ENCODE data around the gene SYT13.

The SYT13 gene

DNA sequence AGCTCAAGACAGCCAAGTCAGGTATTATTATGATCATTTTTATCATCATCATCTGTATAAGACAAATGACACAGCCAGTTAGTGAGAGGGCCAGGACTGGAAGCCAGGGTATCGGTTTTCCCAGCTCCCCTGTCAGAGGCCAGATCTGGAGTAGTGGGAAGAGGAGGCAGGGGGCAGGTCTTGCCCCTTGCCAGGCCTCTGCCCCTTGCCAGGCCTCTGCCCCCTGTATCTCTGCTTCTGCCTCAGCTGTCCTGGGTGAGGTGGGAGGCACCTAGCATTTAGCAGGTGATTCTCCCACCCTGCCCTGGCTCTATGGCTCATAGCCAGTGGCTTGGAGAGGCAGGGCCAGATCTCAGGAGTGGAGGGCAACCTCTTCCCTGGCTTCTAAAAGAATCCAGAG lies 72.4 kb downstream of the SYT13 start:
- H4K5ac ChIP-seq (ENCODE audit: low read length), result no peak overlapping the region
- no peak overlapping the region for H3K4me3 ChIP-seq (ENCODE audit: low read length)
- H2BK15ac ChIP-seq (replicated peaks; ENCODE audit: low read depth), result no peak overlapping the region
- H2BK5ac ChIP-seq (ENCODE audit: low read length), result no peak overlapping the region
- H3K4me1 ChIP-seq (ENCODE audit: control insufficient read depth, low read depth, low read length), result peaks cover 3% of the 10 kb centered on the region
- no peak overlapping the region for H2AK5ac ChIP-seq (ENCODE audit: low read length)
- H3K56ac ChIP-seq (ENCODE audit: low read length), result no peak overlapping the region
- no peak for DNase-seq
- H3K9ac ChIP-seq (ENCODE audit: low read length), result no peak overlapping the region
- no CpG with 5 or more reads among the region's 1 CpG for WGBS (ENCODE audit: extremely low coverage, insufficient coverage, low lambda C conversion rate)
- no peak overlapping the region for H4K8ac ChIP-seq (ENCODE audit: low read depth, low read length)
- H3K4ac ChIP-seq (ENCODE audit: low read depth, low read length), result no peak overlapping the region
- H3K27me3 ChIP-seq (ENCODE audit: insufficient read depth, low read length, poor library complexity), result no peaks in the 10 kb centered on the region
- no peak overlapping the region for H3K18ac ChIP-seq (ENCODE audit: low read length)
- H3K23ac ChIP-seq (ENCODE audit: low read length), result no peak overlapping the region
- H3K36me3 ChIP-seq (ENCODE audit: control insufficient read depth, insufficient read depth, low read length), result no peaks in the 10 kb centered on the region
- no peak overlapping the region for H3K4me2 ChIP-seq (ENCODE audit: low read length)
- H2BK120ac ChIP-seq (ENCODE audit: low read depth, low read length), result no peak overlapping the region
- H3K27ac ChIP-seq (ENCODE audit: low read depth, low read length), result no peak overlapping the region
- no peaks in the 10 kb centered on the region for H3K79me1 ChIP-seq (ENCODE audit: low read length)
- H3K79me2 ChIP-seq (ENCODE audit: control insufficient read depth, insufficient read depth, low read length), result no peaks in the 10 kb centered on the region

DNA sequence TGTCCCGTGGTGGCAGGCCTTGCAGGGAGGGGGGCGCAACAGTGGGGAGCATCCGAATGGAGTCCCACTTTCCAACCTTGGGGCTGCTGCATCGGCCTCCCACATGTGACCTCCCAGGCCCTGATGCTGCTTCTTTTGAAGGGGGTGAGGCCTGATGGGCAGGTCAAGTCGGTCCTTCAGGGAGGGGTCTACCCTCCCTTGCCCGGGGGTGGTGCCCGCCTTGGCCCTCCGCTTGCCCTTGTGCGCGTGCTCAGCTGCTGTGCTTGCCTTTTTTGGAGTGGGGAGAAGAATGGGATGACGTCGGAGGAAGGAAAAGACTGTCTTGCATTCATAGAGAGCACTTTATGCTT lies 72.8 kb downstream of the SYT13 start:
- Histone ChIP-seq H2BK120ac (ENCODE audit: low read depth, low read length) (no peak overlapping the region), H3K27me3 (ENCODE audit: insufficient read depth, low read length, poor library complexity) (no peaks in the 10 kb centered on the region), H3K79me2 (ENCODE audit: control insufficient read depth, insufficient read depth, low read length) (no peaks in the 10 kb centered on the region), H3K9ac (ENCODE audit: low read length) (no peak overlapping the region), H3K56ac (ENCODE audit: low read length) (no peak overlapping the region), H2BK5ac (ENCODE audit: low read length) (no peak overlapping the region), H3K18ac (ENCODE audit: low read length) (no peak overlapping the region), H2BK15ac (replicated peaks; ENCODE audit: low read depth) (no peak overlapping the region), H3K4me3 (ENCODE audit: low read length) (no peak overlapping the region), H2AK5ac (ENCODE audit: low read length) (no peak overlapping the region), H4K8ac (ENCODE audit: low read depth, low read length) (no peak overlapping the region), H3K4me1 (ENCODE audit: control insufficient read depth, low read depth, low read length) (peaks cover 3% of the 10 kb centered on the region), H3K4me2 (ENCODE audit: low read length) (no peak overlapping the region), H3K79me1 (ENCODE audit: low read length) (no peaks in the 10 kb centered on the region), H3K27ac (ENCODE audit: low read depth, low read length) (no peak overlapping the region), H3K36me3 (ENCODE audit: control insufficient read depth, insufficient read depth, low read length) (no peaks in the 10 kb centered on the region), H3K23ac (ENCODE audit: low read length) (no peak overlapping the region), H4K5ac (ENCODE audit: low read length) (no peak overlapping the region), H3K4ac (ENCODE audit: low read depth, low read length) (no peak overlapping the region)
- no CpG with 5 or more reads among the region's 12 CpGs for WGBS (ENCODE audit: extremely low coverage, insufficient coverage, low lambda C conversion rate)
- DNase-seq, result no peak

DNA sequence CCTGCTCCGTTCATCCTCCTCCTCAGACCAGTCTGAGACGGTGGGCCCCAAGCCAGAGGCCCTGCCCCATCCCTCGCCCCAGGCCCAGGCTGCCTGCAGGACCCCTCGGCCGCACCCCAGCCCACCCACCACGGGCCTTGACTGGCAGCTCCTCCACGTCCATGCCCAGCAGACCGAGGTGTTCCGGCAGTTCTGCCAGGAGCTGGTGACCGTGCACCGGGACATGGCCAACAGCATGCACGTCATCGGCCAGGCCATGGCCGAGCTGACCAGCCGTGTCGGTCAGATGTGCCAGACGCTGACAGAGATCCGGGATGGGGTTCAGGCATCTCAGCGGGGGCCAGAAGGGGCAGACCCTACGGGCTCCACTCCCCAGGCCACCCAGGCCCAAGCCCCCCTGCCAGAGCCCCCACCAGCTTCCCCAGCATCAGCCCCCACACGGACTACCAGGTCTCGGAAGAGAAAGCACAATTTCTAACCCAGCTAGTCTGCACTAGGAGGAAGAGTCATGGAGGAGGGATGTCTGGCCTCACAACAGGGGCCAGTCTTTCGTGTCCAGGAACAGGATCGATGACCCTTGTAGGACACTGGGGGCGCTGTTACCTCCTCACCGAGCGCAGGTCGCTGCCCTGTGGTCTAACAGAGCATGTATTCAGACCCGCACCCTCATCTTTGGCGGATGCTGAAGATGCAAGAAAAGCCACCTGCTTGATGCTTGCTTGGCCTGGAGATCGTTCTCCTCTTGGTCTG lies 73.4 kb downstream of the SYT13 start:
- Histone ChIP-seq H2BK15ac (replicated peaks; ENCODE audit: low read depth) (no peak overlapping the region), H2AK5ac (ENCODE audit: low read length) (no peak overlapping the region), H3K4me2 (ENCODE audit: low read length) (no peak overlapping the region), H3K23ac (ENCODE audit: low read length) (no peak overlapping the region), H4K8ac (ENCODE audit: low read depth, low read length) (no peak overlapping the region), H3K27me3 (ENCODE audit: insufficient read depth, low read length, poor library complexity) (no peaks in the 10 kb centered on the region), H2BK120ac (ENCODE audit: low read depth, low read length) (no peak overlapping the region), H3K4me3 (ENCODE audit: low read length) (no peak overlapping the region), H3K4me1 (ENCODE audit: control insufficient read depth, low read depth, low read length) (peaks cover 3% of the 10 kb centered on the region), H3K79me1 (ENCODE audit: low read length) (no peaks in the 10 kb centered on the region), H3K4ac (ENCODE audit: low read depth, low read length) (no peak overlapping the region), H3K27ac (ENCODE audit: low read depth, low read length) (no peak overlapping the region), H2BK5ac (ENCODE audit: low read length) (no peak overlapping the region), H3K56ac (ENCODE audit: low read length) (no peak overlapping the region), H4K5ac (ENCODE audit: low read length) (no peak overlapping the region), H3K18ac (ENCODE audit: low read length) (no peak overlapping the region), H3K36me3 (ENCODE audit: control insufficient read depth, insufficient read depth, low read length) (no peaks in the 10 kb centered on the region), H3K9ac (ENCODE audit: low read length) (no peak overlapping the region), H3K79me2 (ENCODE audit: control insufficient read depth, insufficient read depth, low read length) (no peaks in the 10 kb centered on the region)
- peak; percentile 59 for DNase-seq
- no CpG with 5 or more reads among the region's 31 CpGs for WGBS (ENCODE audit: extremely low coverage, insufficient coverage, low lambda C conversion rate)

DNA sequence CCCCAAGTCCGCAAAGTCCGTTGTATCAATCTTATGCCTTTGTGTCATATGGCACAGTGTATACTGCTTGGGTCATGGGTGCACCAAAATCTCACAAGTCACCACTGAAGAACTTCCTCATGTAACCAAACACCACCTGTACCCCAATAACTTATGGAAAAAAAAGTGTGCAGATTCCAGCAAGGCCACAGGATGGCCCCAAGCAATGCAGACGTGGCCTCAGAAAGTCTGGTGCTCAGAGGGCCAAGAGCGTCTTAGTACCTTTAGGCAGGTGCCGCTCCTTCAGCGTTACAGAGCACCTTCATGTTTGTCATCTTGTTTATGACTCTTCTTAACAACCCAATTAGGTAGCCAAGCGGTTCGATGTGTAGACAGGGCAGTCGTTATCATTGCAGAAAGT lies 74.4 kb downstream of the SYT13 start:
- Histone ChIP-seq H4K8ac (ENCODE audit: low read depth, low read length) (no peak overlapping the region), H3K27ac (ENCODE audit: low read depth, low read length) (no peak overlapping the region), H2BK15ac (replicated peaks; ENCODE audit: low read depth) (no peak overlapping the region), H3K79me2 (ENCODE audit: control insufficient read depth, insufficient read depth, low read length) (no peaks in the 10 kb centered on the region), H2BK120ac (ENCODE audit: low read depth, low read length) (no peak overlapping the region), H3K9ac (ENCODE audit: low read length) (no peak overlapping the region), H3K36me3 (ENCODE audit: control insufficient read depth, insufficient read depth, low read length) (no peaks in the 10 kb centered on the region), H3K4me1 (ENCODE audit: control insufficient read depth, low read depth, low read length) (peaks cover 3% of the 10 kb centered on the region), H3K4ac (ENCODE audit: low read depth, low read length) (no peak overlapping the region), H3K4me3 (ENCODE audit: low read length) (no peak overlapping the region), H3K79me1 (ENCODE audit: low read length) (no peaks in the 10 kb centered on the region), H3K4me2 (ENCODE audit: low read length) (no peak overlapping the region), H3K56ac (ENCODE audit: low read length) (no peak overlapping the region), H2BK5ac (ENCODE audit: low read length) (no peak overlapping the region), H4K5ac (ENCODE audit: low read length) (no peak overlapping the region), H3K18ac (ENCODE audit: low read length) (no peak overlapping the region), H3K27me3 (ENCODE audit: insufficient read depth, low read length, poor library complexity) (no peaks in the 10 kb centered on the region), H3K23ac (ENCODE audit: low read length) (no peak overlapping the region), H2AK5ac (ENCODE audit: low read length) (no peak overlapping the region)
- no CpG with 5 or more reads among the region's 9 CpGs for WGBS (ENCODE audit: extremely low coverage, insufficient coverage, low lambda C conversion rate)
- no peak for DNase-seq

DNA sequence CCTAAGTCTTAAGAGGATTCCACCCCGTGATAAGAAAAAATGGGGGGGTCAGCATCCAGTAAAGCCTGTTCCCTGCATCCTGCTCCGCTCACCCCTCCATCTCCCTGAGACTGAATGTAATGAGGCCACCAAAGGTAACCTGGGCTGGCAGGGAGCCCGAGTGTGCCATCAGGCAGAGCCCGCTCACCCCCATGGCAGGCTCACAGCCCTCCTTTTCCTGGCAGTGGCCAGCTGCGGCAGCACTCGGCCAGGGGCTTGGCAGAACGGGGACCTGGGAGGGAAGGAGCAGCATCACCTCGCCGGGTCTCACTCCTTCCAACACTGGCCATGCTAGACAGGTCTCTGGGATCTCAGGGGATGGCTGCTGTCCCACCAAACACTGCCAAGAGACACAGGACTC lies 75.3 kb downstream of the SYT13 start:
- H2BK120ac ChIP-seq (ENCODE audit: low read depth, low read length), result no peak overlapping the region
- H4K8ac ChIP-seq (ENCODE audit: low read depth, low read length), result no peak overlapping the region
- peaks cover 3% of the 10 kb centered on the region for H3K4me1 ChIP-seq (ENCODE audit: control insufficient read depth, low read depth, low read length)
- H3K23ac ChIP-seq (ENCODE audit: low read length), result no peak overlapping the region
- no peaks in the 10 kb centered on the region for H3K27me3 ChIP-seq (ENCODE audit: insufficient read depth, low read length, poor library complexity)
- no CpG with 5 or more reads among the region's 9 CpGs for WGBS (ENCODE audit: extremely low coverage, insufficient coverage, low lambda C conversion rate)
- H3K18ac ChIP-seq (ENCODE audit: low read length), result no peak overlapping the region
- no peak for DNase-seq
- no peaks in the 10 kb centered on the region for H3K79me1 ChIP-seq (ENCODE audit: low read length)
- H3K27ac ChIP-seq (ENCODE audit: low read depth, low read length), result no peak overlapping the region
- H2BK5ac ChIP-seq (ENCODE audit: low read length), result no peak overlapping the region
- no peak overlapping the region for H3K4ac ChIP-seq (ENCODE audit: low read depth, low read length)
- H3K56ac ChIP-seq (ENCODE audit: low read length), result no peak overlapping the region
- no peak overlapping the region for H2AK5ac ChIP-seq (ENCODE audit: low read length)
- no peak overlapping the region for H2BK15ac ChIP-seq (replicated peaks; ENCODE audit: low read depth)
- no peak overlapping the region for H4K5ac ChIP-seq (ENCODE audit: low read length)
- no peak overlapping the region for H3K4me3 ChIP-seq (ENCODE audit: low read length)
- H3K9ac ChIP-seq (ENCODE audit: low read length), result no peak overlapping the region
- no peaks in the 10 kb centered on the region for H3K36me3 ChIP-seq (ENCODE audit: control insufficient read depth, insufficient read depth, low read length)
- no peak overlapping the region for H3K4me2 ChIP-seq (ENCODE audit: low read length)
- H3K79me2 ChIP-seq (ENCODE audit: control insufficient read depth, insufficient read depth, low read length), result no peaks in the 10 kb centered on the region
